GM12874 (cell line): ENCODE results near the gene CD81.

ENCODE experiments used
- CTCF ChIP-seq: IDR thresholded peaks from 2 replicates; pipeline ENCODE4 v1.5.1; 2011; ENCODE audit warnings: low read depth, mild to moderate bottlenecking, control low read depth, low read length, moderate library complexity; ENCODE audit not compliant: insufficient read depth

Gene CD81

GRCh38 chr11:2387266-2387987 lies 10.3 kb downstream of the CD81 start:
- TF ChIP-seq CTCF: no peak

- TF ChIP-seq CTCF: no peak
Measured at GRCh38 chr11:2388431-2389376, 11.6 kb downstream of the CD81 start.

GRCh38 chr11:2389377-2390026 lies 12.4 kb downstream of the CD81 start:
- peak; percentile 27; the same call in 1 of the 2 replicates for TF ChIP-seq CTCF

GRCh38 chr11:2390091-2390724 lies 13.1 kb downstream of the CD81 start:
- no peak for TF ChIP-seq CTCF

- no peak for TF ChIP-seq CTCF
Measured at GRCh38 chr11:2390725-2391151, 13.6 kb downstream of the CD81 start.

- no peak for TF ChIP-seq CTCF
Measured at GRCh38 chr11:2391181-2391975, 14.3 kb downstream of the CD81 start.
